Loucy (cell line): ENCODE results near the gene ADGRL1.

Experiments used
- CTCF ChIP-seq: fragments of 200-600 bp; sonication (generic); conservative IDR thresholded peaks from 2 replicates; pipeline ENCODE4 v1.5.1; 2014; ENCODE audit warnings: mild to moderate bottlenecking, antibody characterized with exemption, low read length
- EZH2phosphoT487 ChIP-seq: fragments of 200-600 bp; IDR thresholded peaks from 2 replicates; pipeline ENCODE4 v1.6.1; 2018; ENCODE audit warnings: antibody characterized with exemption, mild to moderate bottlenecking, moderate library complexity, borderline replicate concordance

DNA sequence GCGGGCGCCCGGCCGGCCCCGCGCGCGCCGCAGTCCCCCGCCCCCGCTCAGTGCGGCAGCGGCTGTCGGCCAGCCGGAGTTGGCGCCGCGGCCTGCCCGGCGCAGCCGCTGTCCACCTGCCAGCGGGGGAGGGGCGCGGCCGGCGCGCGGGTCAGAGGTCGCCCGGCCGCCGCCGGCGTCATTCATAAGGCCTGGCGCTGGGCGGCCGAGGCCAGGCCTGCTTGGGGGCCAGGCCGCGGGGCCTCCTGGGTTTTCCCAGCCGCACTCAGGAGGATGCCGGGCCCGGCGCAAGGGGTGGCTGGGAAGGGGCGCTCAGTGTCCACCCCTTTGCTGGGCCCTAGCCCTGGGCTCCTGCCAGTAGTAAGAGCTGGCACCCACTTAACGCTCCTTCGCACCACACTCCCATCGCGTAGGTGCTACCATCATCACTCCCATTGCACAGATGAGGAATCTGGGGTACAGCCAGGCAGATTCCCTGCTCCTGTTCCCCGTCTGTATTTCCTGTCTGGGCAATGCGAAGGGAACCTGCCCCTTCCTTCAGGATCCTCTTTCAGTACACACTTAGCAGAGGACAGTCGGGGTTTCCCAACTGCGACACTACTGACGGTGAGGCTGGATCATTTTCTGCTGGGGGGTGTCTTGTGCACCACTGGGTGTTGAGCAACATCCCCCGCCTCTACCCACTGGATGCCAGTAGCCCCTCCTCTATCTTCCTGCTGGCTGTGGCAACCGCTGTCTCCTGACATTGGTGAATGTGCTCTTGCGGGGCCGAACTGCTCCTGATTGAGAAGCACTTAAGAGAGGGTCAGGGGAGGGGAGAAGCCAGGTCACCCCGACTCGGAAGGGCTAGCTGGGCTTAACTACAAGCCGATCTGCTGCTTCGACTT is 87.6 kb downstream of the ADGRL1 start:
- TF ChIP-seq CTCF (no peak), EZH2phosphoT487 (no peak)
